GM21360 (cell line): Measurements from ENCODE around the gene CAPN5.
"Not testable (repeated sequence)": the region's sequence is repeated elsewhere in the genome, so short reads cannot be mapped to it uniquely, and the experiment has no call there.

Experiments
- ATAC-seq: cut with Tn5 transposase; IDR thresholded peaks from one replicate; pipeline ENCODE4 v1.9.1; 2021; ENCODE audit warnings: mild to moderate bottlenecking, moderate library complexity; ENCODE audit not compliant: unreplicated experiment

Gene CAPN5

GRCh38 chr11:77066229-77067042 lies at the start of gene CAPN5:
Gene CAPN5 (plus strand): TSS chr11:77066971. CDS start chr11:77084887, 17,916 bp downstream.
- peak; percentile 89 for ATAC-seq

GRCh38 chr11:77018396-77018924 lies 48.3 kb upstream of the CAPN5 start:
- ATAC-seq = not testable (repeated sequence)

- ATAC-seq = no peak
Observed at GRCh38 chr11:77019976-77020595, 46.7 kb upstream of the CAPN5 start.

GRCh38 chr11:77020734-77021133 lies 46.0 kb upstream of the CAPN5 start:
- no peak for ATAC-seq

GRCh38 chr11:77024745-77025144 lies 42.0 kb upstream of the CAPN5 start:
- ATAC-seq = no peak

GRCh38 chr11:77026221-77026620 lies 40.5 kb upstream of the CAPN5 start:
- ATAC-seq = no peak

- ATAC-seq = no peak
Observed at GRCh38 chr11:77026743-77027142, 40.0 kb upstream of the CAPN5 start.

- ATAC-seq = no peak
Observed at GRCh38 chr11:77027275-77027674, 39.5 kb upstream of the CAPN5 start.

GRCh38 chr11:77029829-77030228 lies 36.9 kb upstream of the CAPN5 start:
- ATAC-seq = no peak

- no peak for ATAC-seq
Observed at GRCh38 chr11:77030834-77031414, 35.8 kb upstream of the CAPN5 start.

- ATAC-seq = no peak
Observed at GRCh38 chr11:77031599-77031998, 35.2 kb upstream of the CAPN5 start.

GRCh38 chr11:77035039-77035438 lies 31.7 kb upstream of the CAPN5 start:
- ATAC-seq = no peak

GRCh38 chr11:77035580-77035979 lies 31.2 kb upstream of the CAPN5 start:
- ATAC-seq = no peak

- ATAC-seq = no peak
Observed at GRCh38 chr11:77036398-77036797, 30.4 kb upstream of the CAPN5 start.

- ATAC-seq = no peak
Observed at GRCh38 chr11:77037057-77037456, 29.7 kb upstream of the CAPN5 start.

GRCh38 chr11:77038029-77038824 lies 28.5 kb upstream of the CAPN5 start:
- no peak for ATAC-seq

GRCh38 chr11:77038825-77039326 lies 27.9 kb upstream of the CAPN5 start:
- no peak for ATAC-seq

- ATAC-seq = no peak
Observed at GRCh38 chr11:77039491-77040400, 27.0 kb upstream of the CAPN5 start.

GRCh38 chr11:77040401-77040777 lies 26.4 kb upstream of the CAPN5 start:
- no peak for ATAC-seq

- no peak for ATAC-seq
Observed at GRCh38 chr11:77040889-77041288, 25.9 kb upstream of the CAPN5 start.
